Memory B cell (primary cell): ENCODE data around the gene CALN1.
"Not testable (repeated sequence)": the region's sequence is repeated elsewhere in the genome, so short reads cannot be mapped to it uniquely, and the experiment has no call there.

Experiments
- ATAC-seq: fragments of 150-1000 bp; cut with Tn5 transposase; 2 replicates; pipeline ENCODE4 v1.10.0; 2021; ENCODE audit warnings: low read depth, mild to moderate bottlenecking, moderate library complexity
- DNase-seq, 2 donors: peaks; one replicate each; pipeline ENCODE4 v3.0.0; 2022; ENCODE audit warnings: low spot score in 2 of 2
- H3K27ac Mint-ChIP-seq: one replicate; pipeline ENCODE4 v1.8.0; 2022; ENCODE audit warnings: mild to moderate bottlenecking, moderate library complexity, mixed read lengths
- H3K27me3 Mint-ChIP-seq: one replicate; pipeline ENCODE4 v1.8.0; 2022; ENCODE audit warnings: mixed read lengths
- H3K36me3 Mint-ChIP-seq: one replicate; pipeline ENCODE4 v1.8.0; 2022; ENCODE audit warnings: mild to moderate bottlenecking, mixed read lengths
- H3K4me1 Mint-ChIP-seq: one replicate; pipeline ENCODE4 v1.8.0; 2022; ENCODE audit warnings: mixed read lengths
- H3K4me3 Mint-ChIP-seq: one replicate; pipeline ENCODE4 v1.8.0; 2022; ENCODE audit warnings: mild to moderate bottlenecking, moderate library complexity, mixed read lengths
- H3K9me3 Mint-ChIP-seq: one replicate; pipeline ENCODE4 v1.8.0; 2022; ENCODE audit warnings: mixed read lengths

Gene CALN1

GRCh38 chr7:72254455-72254854, 157.7 kb downstream of the CALN1 start:
- no peaks in the 10 kb centered on the region for H3K4me1 Mint-ChIP-seq
- ATAC-seq (no peak), DNase-seq (no peak)
- H3K27ac Mint-ChIP-seq, result no peak overlapping the region
- peaks cover 6% of the 10 kb centered on the region for H3K9me3 Mint-ChIP-seq
- H3K27me3 Mint-ChIP-seq, result no peaks in the 10 kb centered on the region
- no peaks in the 10 kb centered on the region for H3K36me3 Mint-ChIP-seq
- H3K4me3 Mint-ChIP-seq, result no peak overlapping the region

- H3K4me3 Mint-ChIP-seq, result no peak overlapping the region
- H3K36me3 Mint-ChIP-seq, result peaks cover 2% of the 10 kb centered on the region
- ATAC-seq (no peak), DNase-seq (no peak)
- peaks cover 9% of the 10 kb centered on the region for H3K9me3 Mint-ChIP-seq
- no peaks in the 10 kb centered on the region for H3K27me3 Mint-ChIP-seq
- no peaks in the 10 kb centered on the region for H3K4me1 Mint-ChIP-seq
- no peak overlapping the region for H3K27ac Mint-ChIP-seq
These were observed 163.0 kb downstream of the CALN1 start for GRCh38 chr7:72249106-72249505.

GRCh38 chr7:72244826-72245398, 167.2 kb downstream of the CALN1 start:
- Mint-ChIP-seq H3K4me3 (no peak overlapping the region), H3K27me3 (no peaks in the 10 kb centered on the region), H3K9me3 (peaks cover 10% of the 10 kb centered on the region), H3K36me3 (peaks cover 2% of the 10 kb centered on the region), H3K4me1 (no peaks in the 10 kb centered on the region), H3K27ac (no peak overlapping the region)
- DNase-seq (no peak), ATAC-seq (no peak)

GRCh38 chr7:72243329-72243728, 168.8 kb downstream of the CALN1 start:
- no peaks in the 10 kb centered on the region for H3K27me3 Mint-ChIP-seq
- H3K4me1 Mint-ChIP-seq, result no peaks in the 10 kb centered on the region

GRCh38 chr7:72235351-72235750, 176.8 kb downstream of the CALN1 start:
- Mint-ChIP-seq H3K4me3 (no peak overlapping the region), H3K9me3 (peaks cover 9% of the 10 kb centered on the region), H3K27me3 (no peaks in the 10 kb centered on the region), H3K4me1 (no peaks in the 10 kb centered on the region), H3K27ac (no peak overlapping the region), H3K36me3 (no peaks in the 10 kb centered on the region)
- ATAC-seq (no peak), DNase-seq (no peak)

More at GRCh38 chr7:72243329-72243728, 168.8 kb downstream of the CALN1 start:
- peaks cover 7% of the 10 kb centered on the region for H3K9me3 Mint-ChIP-seq
- H3K36me3 Mint-ChIP-seq, result peaks cover under 1% of the 10 kb centered on the region
- no peak overlapping the region for H3K4me3 Mint-ChIP-seq
- DNase-seq (no peak), ATAC-seq (no peak)
- no peak overlapping the region for H3K27ac Mint-ChIP-seq

- H3K27me3 Mint-ChIP-seq, result no peaks in the 10 kb centered on the region
- no peak for DNase-seq
- no peak overlapping the region for H3K27ac Mint-ChIP-seq
- ATAC-seq, result no peak
- no peak overlapping the region for H3K4me3 Mint-ChIP-seq
- no peaks in the 10 kb centered on the region for H3K4me1 Mint-ChIP-seq
- no peaks in the 10 kb centered on the region for H3K36me3 Mint-ChIP-seq
- peaks cover 9% of the 10 kb centered on the region for H3K9me3 Mint-ChIP-seq
These were observed 178.1 kb downstream of the CALN1 start for GRCh38 chr7:72234086-72234485.

GRCh38 chr7:72230281-72230680, 181.9 kb downstream of the CALN1 start:
- DNase-seq (no peak), ATAC-seq (no peak)
- Mint-ChIP-seq H3K27ac (no peak overlapping the region), H3K9me3 (peaks cover 9% of the 10 kb centered on the region), H3K4me3 (no peak overlapping the region), H3K4me1 (no peaks in the 10 kb centered on the region), H3K27me3 (no peaks in the 10 kb centered on the region), H3K36me3 (no peaks in the 10 kb centered on the region)

GRCh38 chr7:72223351-72223750, 188.8 kb downstream of the CALN1 start:
- Mint-ChIP-seq H3K27ac (no peak overlapping the region), H3K9me3 (peaks cover 3% of the 10 kb centered on the region)

GRCh38 chr7:72222136-72222535, 190.0 kb downstream of the CALN1 start:
- ATAC-seq, result no peak
- no peaks in the 10 kb centered on the region for H3K4me1 Mint-ChIP-seq
- H3K27ac Mint-ChIP-seq, result no peak overlapping the region
- DNase-seq, result no peak
- peaks cover 1% of the 10 kb centered on the region for H3K27me3 Mint-ChIP-seq
- no peak overlapping the region for H3K4me3 Mint-ChIP-seq
- H3K36me3 Mint-ChIP-seq, result no peaks in the 10 kb centered on the region
- peaks cover 4% of the 10 kb centered on the region for H3K9me3 Mint-ChIP-seq

More at GRCh38 chr7:72223351-72223750, 188.8 kb downstream of the CALN1 start:
- DNase-seq, result no peak
- H3K36me3 Mint-ChIP-seq, result no peaks in the 10 kb centered on the region
- H3K27me3 Mint-ChIP-seq, result peaks cover 1% of the 10 kb centered on the region
- ATAC-seq, result no peak
- H3K4me3 Mint-ChIP-seq, result no peak overlapping the region
- H3K4me1 Mint-ChIP-seq, result no peaks in the 10 kb centered on the region

- peaks cover 1% of the 10 kb centered on the region for H3K27me3 Mint-ChIP-seq
- H3K9me3 Mint-ChIP-seq, result peaks cover 4% of the 10 kb centered on the region
- ATAC-seq (no peak), DNase-seq (no peak)
- no peak overlapping the region for H3K4me3 Mint-ChIP-seq
- H3K4me1 Mint-ChIP-seq, result no peaks in the 10 kb centered on the region
- no peak overlapping the region for H3K27ac Mint-ChIP-seq
- H3K36me3 Mint-ChIP-seq, result no peaks in the 10 kb centered on the region
These were observed 192.6 kb downstream of the CALN1 start for GRCh38 chr7:72219500-72219899.

- Mint-ChIP-seq H3K36me3 (no peaks in the 10 kb centered on the region), H3K27me3 (no peaks in the 10 kb centered on the region), H3K27ac (no peak overlapping the region), H3K4me3 (no peak overlapping the region), H3K9me3 (peaks cover 2% of the 10 kb centered on the region), H3K4me1 (no peaks in the 10 kb centered on the region)
- no peak for ATAC-seq
- no peak for DNase-seq
These were observed 195.0 kb downstream of the CALN1 start for GRCh38 chr7:72217151-72217550.

- Mint-ChIP-seq H3K4me1 (no peaks in the 10 kb centered on the region), H3K4me3 (no peak overlapping the region), H3K27me3 (no peaks in the 10 kb centered on the region), H3K27ac (no peak overlapping the region), H3K36me3 (no peaks in the 10 kb centered on the region), H3K9me3 (peaks cover 7% of the 10 kb centered on the region)
- DNase-seq (no peak), ATAC-seq (no peak)
These were observed 198.4 kb downstream of the CALN1 start for GRCh38 chr7:72213769-72214168.

GRCh38 chr7:72213081-72213480, 199.1 kb downstream of the CALN1 start:
- H3K27ac Mint-ChIP-seq, result no peak overlapping the region
- no peak for ATAC-seq
- no peaks in the 10 kb centered on the region for H3K4me1 Mint-ChIP-seq
- no peaks in the 10 kb centered on the region for H3K36me3 Mint-ChIP-seq
- DNase-seq, result no peak
- H3K9me3 Mint-ChIP-seq, result peaks cover 7% of the 10 kb centered on the region
- H3K27me3 Mint-ChIP-seq, result no peaks in the 10 kb centered on the region
- H3K4me3 Mint-ChIP-seq, result no peak overlapping the region

- no peaks in the 10 kb centered on the region for H3K27me3 Mint-ChIP-seq
- no peak overlapping the region for H3K4me3 Mint-ChIP-seq
- no peak for ATAC-seq
- H3K4me1 Mint-ChIP-seq, result no peaks in the 10 kb centered on the region
- H3K27ac Mint-ChIP-seq, result no peak overlapping the region
- H3K36me3 Mint-ChIP-seq, result no peaks in the 10 kb centered on the region
- DNase-seq, result no peak
- H3K9me3 Mint-ChIP-seq, result peaks cover 5% of the 10 kb centered on the region
These were observed 201.0 kb downstream of the CALN1 start for GRCh38 chr7:72211175-72211574.

GRCh38 chr7:72209006-72209405, 203.1 kb downstream of the CALN1 start:
- H3K27ac Mint-ChIP-seq, H3K4me3 Mint-ChIP-seq, H3K36me3 Mint-ChIP-seq, H3K27me3 Mint-ChIP-seq, DNase-seq, H3K4me1 Mint-ChIP-seq, ATAC-seq, H3K9me3 Mint-ChIP-seq: not testable (repeated sequence)
